Uterus (tissue), 4 donors: ENCODE results near the gene TTC9C. TPM values are rescaled to one million over a fixed set of nuclear protein-coding genes. Genes with fewer than 3 reads are reported as not detected.
"Not testable (repeated sequence)": the region's sequence is repeated elsewhere in the genome, so short reads cannot be mapped to it uniquely, and the experiment has no call there.

Experiments used
- DNase-seq, 2 donors: peaks; one replicate each; pipeline ENCODE4 v3.0.0-alpha.2; 2019 to 2020
- H3K27ac ChIP-seq, 2 donors: fragments of 200-600 bp; sonication (generic); 1 replicate in 1 of 2; 2 replicates in 1 of 2; pipeline ENCODE4 v1.5.1; 2016 to 2018
- H3K27me3 ChIP-seq, 2 donors: fragments of 200-600 bp; sonication (generic); one replicate each; pipeline ENCODE4 v1.5.1; 2018 to 2019; ENCODE audit warnings: control low read depth in 1 of 2
- H3K36me3 ChIP-seq, 2 donors: fragments of 200-600 bp; sonication (generic); one replicate each; pipeline ENCODE4 v1.5.1; 2019; ENCODE audit warnings: control low read depth in 1 of 2
- H3K4me1 ChIP-seq, 2 donors: fragments of 200-600 bp; sonication (generic); one replicate each; pipeline ENCODE4 v1.5.1; 2018 to 2019; ENCODE audit warnings: control low read depth in 1 of 2
- H3K4me3 ChIP-seq, 2 donors: fragments of 200-600 bp; sonication (generic); 1 replicate in 1 of 2; 2 replicates in 1 of 2; pipeline ENCODE4 v1.5.1; 2018 to 2019; ENCODE audit warnings: mild to moderate bottlenecking in 1 of 2
- H3K9me3 ChIP-seq, 2 donors: fragments of 200-600 bp; sonication (generic); one replicate each; pipeline ENCODE4 v1.5.1; 2019; ENCODE audit warnings: control low read depth in 1 of 2
- POLR2A ChIP-seq, 2 donors: fragments of 450-650 bp; IDR thresholded peaks; one replicate each; pipeline ENCODE4 v1.6.1; 2016; ENCODE audit warnings: antibody characterized with exemption in 2 of 2, mild to moderate bottlenecking in 1 of 2, moderate library complexity in 1 of 2
- intact Hi-C: fragments of 100-400 bp; cut with DNase I; formaldehyde crosslinking; loops from one replicate; pipeline ENCODE4 v1.15.1; 2023; ENCODE audit warnings: low total_unique reads
- total RNA-seq, 4 donors: library from RNA; depleted of rRNA in 3 of 4; stranded (reverse); fragments of >200 nt in 3 of 4; gene quantifications; one replicate each; pipeline versions ENCODE4 v1.1.0 to v1.2.4, GENCODE V29; 2014 to 2023
- TF ChIP-seq, protein P1 (sequence below), 4 experiments: fragments of 200-600 bp in 2 of 4; fragments of 450-650 bp in 2 of 4; sonication (generic) in 2 of 4; IDR thresholded peaks; one replicate each; pipeline ENCODE4 v1.5.1; 2016 to 2019; ENCODE audit warnings: antibody characterized with exemption in 4 of 4, mild to moderate bottlenecking in 2 of 4, moderate library complexity in 1 of 4
- donor health status: DM: yes; HTN: yes; CAD: no.

TTC9C gene
- total RNA-seq, 4 donors from 2014 or later, result 1.3 to 32.4 (median 16.3) TPM

DNA sequence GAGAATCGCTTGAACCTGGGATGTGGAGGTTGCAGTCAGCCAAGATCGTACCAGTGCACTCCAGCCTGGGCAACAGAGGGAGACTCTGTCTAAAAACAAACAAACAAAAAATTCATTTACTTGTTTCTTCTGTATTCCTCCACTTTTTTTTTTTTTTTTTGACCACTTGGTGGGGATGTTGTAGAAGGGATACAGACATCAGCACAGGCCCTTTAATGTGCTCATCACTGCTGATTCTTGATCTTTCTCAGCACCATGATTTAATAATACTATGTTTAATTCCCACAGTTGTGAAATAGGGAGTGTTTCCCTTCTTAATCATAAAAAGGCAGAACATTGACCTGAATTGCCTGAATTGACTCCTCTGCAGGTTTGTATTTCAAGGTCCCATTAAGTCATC, 4.5 kb downstream of the TTC9C start:
- H3K4me1 ChIP-seq, result peaks cover 0 to 13% of the 10 kb centered on the region in 2 donors
- H3K36me3 ChIP-seq, result no peaks in the 10 kb centered on the region
- H3K9me3 ChIP-seq, result no peaks in the 10 kb centered on the region
- TF ChIP-seq POLR2A (IDR thresholded peaks at IDR 0.05), result no peak
- TF ChIP-seq, protein P1, sequence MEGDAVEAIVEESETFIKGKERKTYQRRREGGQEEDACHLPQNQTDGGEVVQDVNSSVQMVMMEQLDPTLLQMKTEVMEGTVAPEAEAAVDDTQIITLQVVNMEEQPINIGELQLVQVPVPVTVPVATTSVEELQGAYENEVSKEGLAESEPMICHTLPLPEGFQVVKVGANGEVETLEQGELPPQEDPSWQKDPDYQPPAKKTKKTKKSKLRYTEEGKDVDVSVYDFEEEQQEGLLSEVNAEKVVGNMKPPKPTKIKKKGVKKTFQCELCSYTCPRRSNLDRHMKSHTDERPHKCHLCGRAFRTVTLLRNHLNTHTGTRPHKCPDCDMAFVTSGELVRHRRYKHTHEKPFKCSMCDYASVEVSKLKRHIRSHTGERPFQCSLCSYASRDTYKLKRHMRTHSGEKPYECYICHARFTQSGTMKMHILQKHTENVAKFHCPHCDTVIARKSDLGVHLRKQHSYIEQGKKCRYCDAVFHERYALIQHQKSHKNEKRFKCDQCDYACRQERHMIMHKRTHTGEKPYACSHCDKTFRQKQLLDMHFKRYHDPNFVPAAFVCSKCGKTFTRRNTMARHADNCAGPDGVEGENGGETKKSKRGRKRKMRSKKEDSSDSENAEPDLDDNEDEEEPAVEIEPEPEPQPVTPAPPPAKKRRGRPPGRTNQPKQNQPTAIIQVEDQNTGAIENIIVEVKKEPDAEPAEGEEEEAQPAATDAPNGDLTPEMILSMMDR (IDR thresholded peaks at IDR 0.05), result no peak
- DNase-seq, result no peak
- no peaks in the 10 kb centered on the region for H3K27me3 ChIP-seq
- intact Hi-C loops, result no loop called here
- no peak overlapping the region for H3K27ac ChIP-seq
- no peak overlapping the region for H3K4me3 ChIP-seq

DNA sequence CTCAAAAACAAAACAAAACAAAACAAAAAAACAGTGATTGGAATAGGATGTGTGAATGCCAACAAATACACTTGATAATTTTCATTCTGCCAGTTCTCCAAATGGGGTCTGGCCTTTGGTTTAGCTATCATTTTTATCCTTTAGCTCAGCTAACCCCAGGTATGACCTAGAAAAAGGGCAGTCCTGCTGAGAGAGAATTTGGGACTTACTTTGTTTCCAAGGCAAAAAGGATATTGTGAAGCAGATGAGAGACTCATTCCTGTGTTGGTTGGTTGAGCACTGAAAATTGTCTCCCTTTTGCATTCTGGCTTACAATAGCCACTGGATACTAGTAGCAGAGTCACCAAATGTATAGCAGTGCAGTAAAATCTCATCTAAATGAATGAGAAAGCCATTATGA, 8.9 kb downstream of the TTC9C start:
- intact Hi-C loops, result no loop called here
- Histone ChIP-seq H3K4me1 (no peaks in the 10 kb centered on the region), H3K27me3 (no peaks in the 10 kb centered on the region), H3K4me3 (no peak overlapping the region), H3K27ac (no peak overlapping the region), H3K36me3 (no peaks in the 10 kb centered on the region), H3K9me3 (no peaks in the 10 kb centered on the region)
- DNase-seq, result no peak
- TF ChIP-seq POLR2A (IDR thresholded peaks at IDR 0.05), result no peak
- TF ChIP-seq, protein P1 (IDR thresholded peaks at IDR 0.05), result no peak

DNA sequence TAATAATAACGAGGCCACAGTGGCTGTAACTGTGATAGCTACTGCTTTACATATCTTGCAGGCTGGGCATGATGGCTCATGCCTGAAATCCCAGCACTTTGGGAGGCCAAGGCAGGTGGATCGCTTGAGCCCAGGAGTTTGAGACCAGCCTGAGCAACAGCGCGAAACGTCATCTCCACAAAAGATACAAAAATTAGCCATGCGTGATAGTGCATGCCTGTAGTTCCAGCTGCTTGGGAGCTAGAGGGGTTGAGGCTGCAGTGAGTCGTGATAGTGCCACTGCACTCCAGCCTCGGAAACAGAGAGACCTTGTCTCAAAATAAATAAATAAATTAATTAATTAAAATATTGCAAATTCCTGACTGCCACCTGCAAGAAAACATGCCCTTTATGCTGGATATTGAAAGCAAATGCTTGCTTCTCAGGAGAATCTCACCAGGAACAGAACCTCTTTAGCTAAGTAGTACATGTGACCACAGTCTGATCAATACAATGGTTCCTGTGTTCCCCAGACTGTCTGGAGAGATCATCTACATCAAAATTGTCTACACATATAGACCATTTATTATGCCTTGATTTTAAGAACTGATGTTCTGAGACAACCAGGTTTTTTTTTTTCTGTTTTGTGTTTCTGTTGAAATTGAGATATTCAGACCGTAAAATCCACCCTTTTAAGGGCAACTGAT, 19.3 kb downstream of the TTC9C start:
- Histone ChIP-seq H3K27ac (no peak overlapping the region), H3K9me3 (no peaks in the 10 kb centered on the region), H3K4me1 (no peaks in the 10 kb centered on the region), H3K36me3 (no peaks in the 10 kb centered on the region), H3K4me3 (no peak overlapping the region), H3K27me3 (no peaks in the 10 kb centered on the region)
- TF ChIP-seq, protein P1 (IDR thresholded peaks at IDR 0.05), result no peak
- TF ChIP-seq POLR2A (IDR thresholded peaks at IDR 0.05), result no peak
- intact Hi-C loops, result no loop called here
- DNase-seq, result no peak

DNA sequence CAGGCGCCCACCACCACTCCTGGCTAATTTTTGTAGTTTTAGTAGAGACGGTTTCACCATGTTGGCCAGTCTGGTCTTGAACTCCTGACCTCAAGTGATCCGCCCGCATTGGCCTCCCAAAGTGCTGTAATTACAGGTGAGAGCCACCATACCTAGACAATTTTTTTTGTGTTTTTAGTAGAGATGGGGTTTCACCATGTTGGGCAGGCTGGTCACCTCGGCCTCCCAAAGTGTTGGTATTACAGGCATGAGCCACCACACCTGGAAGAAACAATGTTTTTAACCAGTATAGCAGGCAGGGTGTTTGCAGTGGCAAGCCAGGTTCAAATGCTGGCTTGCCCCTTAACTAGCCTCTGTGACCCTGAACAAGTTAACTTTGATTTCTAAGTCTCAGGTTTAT, 21.6 kb downstream of the TTC9C start:
- DNase-seq, intact Hi-C loops: not testable (repeated sequence)

DNA sequence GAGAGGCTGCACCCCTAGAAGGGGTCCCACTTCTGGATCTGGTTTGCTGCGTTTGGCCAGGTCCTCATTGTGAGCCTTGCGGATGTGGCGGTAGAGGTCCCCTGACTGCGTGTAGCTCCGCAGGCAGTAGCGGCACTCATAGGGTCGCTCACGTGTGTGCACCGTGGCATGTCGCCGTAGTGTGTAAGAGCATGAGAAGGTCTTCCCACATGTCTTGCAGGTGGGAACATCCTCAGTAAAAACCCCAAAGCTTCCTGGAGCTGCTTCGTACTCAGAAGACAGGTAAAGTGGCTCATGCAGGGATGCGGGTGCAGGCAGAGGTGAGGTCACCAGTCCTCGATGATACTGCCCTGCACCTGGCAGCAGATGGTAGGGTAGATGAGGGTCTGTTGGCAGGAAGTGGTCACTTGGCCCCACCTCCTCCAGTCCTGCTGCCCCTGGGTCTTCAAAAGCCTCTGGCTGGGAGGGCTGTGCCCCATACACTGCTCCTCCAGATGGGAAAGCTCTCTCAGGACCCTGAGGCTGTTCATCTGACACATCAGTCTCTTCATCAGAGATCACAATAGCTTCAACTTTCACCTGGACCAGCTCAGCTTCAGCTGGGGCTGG, 24.0 kb downstream of the TTC9C start:
- Histone ChIP-seq H3K36me3 (no peaks in the 10 kb centered on the region), H3K4me3 (no peak overlapping the region), H3K27me3 (no peaks in the 10 kb centered on the region), H3K9me3 (no peaks in the 10 kb centered on the region), H3K27ac (no peak overlapping the region), H3K4me1 (peaks cover 0 to 5% of the 10 kb centered on the region in 2 donors)
- TF ChIP-seq, protein P1 (IDR thresholded peaks at IDR 0.05), result no peak
- TF ChIP-seq POLR2A (IDR thresholded peaks at IDR 0.05), result no peak
- no peak for DNase-seq
- intact Hi-C loops, result no loop called here

More for the DNA sequence above, 21.6 kb downstream of the TTC9C start:
- not testable (repeated sequence) for H3K4me3 ChIP-seq, H3K9me3 ChIP-seq, H3K36me3 ChIP-seq, H3K27ac ChIP-seq, H3K4me1 ChIP-seq, H3K27me3 ChIP-seq
